ENCODE results near the gene SNRPA. TPM values are rescaled to one million over a fixed set of nuclear protein-coding genes. Genes with fewer than 3 reads are reported as not detected.

Gene SNRPA
- total RNA-seq, 1 donor from 2014 or later, result 112 TPM

DNA sequence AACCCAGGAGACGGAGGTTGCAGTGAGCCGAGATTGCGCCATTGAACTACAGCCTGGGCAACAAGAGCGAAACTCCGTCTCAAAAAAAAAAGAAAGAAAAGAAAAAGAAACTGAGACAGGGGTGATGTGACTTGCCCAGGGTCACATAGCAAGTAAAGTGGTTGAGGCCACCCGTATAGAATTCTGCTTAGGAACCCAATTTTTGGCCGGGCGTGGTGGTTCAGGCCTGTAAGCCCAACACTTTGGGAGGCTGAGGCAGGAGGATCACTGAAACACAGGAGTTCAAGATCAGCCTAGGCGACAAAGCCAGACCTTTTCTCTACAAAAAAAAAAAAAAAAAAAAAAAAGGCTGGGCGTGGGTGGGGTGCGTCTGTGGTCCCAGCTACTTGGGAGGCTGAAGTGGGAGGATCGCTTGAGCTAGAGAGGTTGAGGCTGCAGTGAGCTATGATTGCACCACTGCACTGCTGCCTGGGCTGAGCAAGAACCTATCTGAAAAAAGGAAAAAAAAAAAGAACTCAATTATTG lies 1.3 kb downstream of the SNRPA start:
- Histone ChIP-seq H3F3A (ENCODE audit: low read depth) (peaks cover 13% of the 10 kb centered on the region), H3K79me2 (ENCODE audit: low read depth) (peaks cover 86% of the 10 kb centered on the region)

DNA sequence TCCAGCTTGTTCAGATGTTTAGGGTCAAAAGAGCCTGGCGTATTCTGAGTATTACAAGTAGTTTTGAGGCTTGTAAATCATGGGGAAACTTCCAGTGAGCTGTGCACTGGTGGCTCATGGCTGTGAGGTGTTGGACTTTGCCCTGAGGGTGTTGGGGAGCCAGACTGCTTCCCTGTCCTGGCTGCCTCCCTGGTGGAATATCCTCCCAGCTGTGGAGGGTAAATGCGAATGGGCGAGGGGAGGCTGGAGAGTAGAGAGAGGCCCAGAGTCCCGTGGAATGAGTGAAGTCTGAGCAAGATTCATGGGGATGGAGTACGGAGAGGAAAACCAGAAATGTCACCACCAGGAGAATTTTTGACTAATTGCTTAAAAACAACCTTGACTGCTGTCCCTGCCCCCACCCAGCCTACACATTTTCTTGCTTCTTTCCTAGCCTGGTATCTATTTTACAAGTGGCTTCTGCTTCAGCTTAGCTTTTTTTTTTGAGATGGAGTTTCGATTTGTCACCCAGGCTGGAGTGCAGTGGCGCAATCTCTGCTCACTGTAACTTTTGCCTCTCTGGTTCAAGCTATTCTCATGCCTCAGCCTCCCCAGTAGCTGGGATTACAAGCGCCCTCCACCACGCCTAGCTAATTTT lies 3.7 kb downstream of the SNRPA start:
- Histone ChIP-seq H3K4me1 (peaks cover 19% of the 10 kb centered on the region), H3K36me3 (peaks cover 6% of the 10 kb centered on the region), H3K27ac (peak overlapping the region; percentile 1), H3F3A (ENCODE audit: low read depth) (peaks cover 18% of the 10 kb centered on the region), H3K4me2 (peak overlapping the region; percentile 57), H3K9ac (peak overlapping the region; percentile 37), H3K4me3 (peak overlapping the region; percentile 21), H2AFZ (replicated peaks) (no peak overlapping the region), H4K20me1 (ENCODE audit: low read depth) (peaks cover 66% of the 10 kb centered on the region), H3K27me3 (no peaks in the 10 kb centered on the region), H3K9me3 (ENCODE audit: low read depth) (no peaks in the 10 kb centered on the region), H3K79me2 (ENCODE audit: low read depth) (peaks cover 81% of the 10 kb centered on the region)
- Mint-ChIP-seq H3K9me3 (no peaks in the 10 kb centered on the region), H3K4me3 (peak overlapping the region; percentile 39), H3K36me3 (peaks cover 31% of the 10 kb centered on the region), H3K27ac (no peak overlapping the region), H3K4me1 (peaks cover 43% of the 10 kb centered on the region), H3K27me3 (ENCODE audit: insufficient read depth, low read depth) (peaks cover 5% of the 10 kb centered on the region)
- TF ChIP-seq EZH2 (IDR thresholded peaks at IDR 0.05) (no peak), EZH2phosphoT487 (IDR thresholded peaks at IDR 0.05) (no peak)
- TF ChIP-seq, protein P1, sequence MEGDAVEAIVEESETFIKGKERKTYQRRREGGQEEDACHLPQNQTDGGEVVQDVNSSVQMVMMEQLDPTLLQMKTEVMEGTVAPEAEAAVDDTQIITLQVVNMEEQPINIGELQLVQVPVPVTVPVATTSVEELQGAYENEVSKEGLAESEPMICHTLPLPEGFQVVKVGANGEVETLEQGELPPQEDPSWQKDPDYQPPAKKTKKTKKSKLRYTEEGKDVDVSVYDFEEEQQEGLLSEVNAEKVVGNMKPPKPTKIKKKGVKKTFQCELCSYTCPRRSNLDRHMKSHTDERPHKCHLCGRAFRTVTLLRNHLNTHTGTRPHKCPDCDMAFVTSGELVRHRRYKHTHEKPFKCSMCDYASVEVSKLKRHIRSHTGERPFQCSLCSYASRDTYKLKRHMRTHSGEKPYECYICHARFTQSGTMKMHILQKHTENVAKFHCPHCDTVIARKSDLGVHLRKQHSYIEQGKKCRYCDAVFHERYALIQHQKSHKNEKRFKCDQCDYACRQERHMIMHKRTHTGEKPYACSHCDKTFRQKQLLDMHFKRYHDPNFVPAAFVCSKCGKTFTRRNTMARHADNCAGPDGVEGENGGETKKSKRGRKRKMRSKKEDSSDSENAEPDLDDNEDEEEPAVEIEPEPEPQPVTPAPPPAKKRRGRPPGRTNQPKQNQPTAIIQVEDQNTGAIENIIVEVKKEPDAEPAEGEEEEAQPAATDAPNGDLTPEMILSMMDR (IDR thresholded peaks at IDR 0.05), result no peak
- no peak for DNase-seq (ENCODE audit: low spot score)

More for the DNA sequence above, 1.3 kb downstream of the SNRPA start:
- Mint-ChIP-seq H3K4me3 (peak overlapping the region; percentile 94), H3K4me1 (peaks cover 58% of the 10 kb centered on the region), H3K27ac (no peak overlapping the region), H3K27me3 (ENCODE audit: insufficient read depth, low read depth) (peaks cover 5% of the 10 kb centered on the region), H3K36me3 (peaks cover 25% of the 10 kb centered on the region), H3K9me3 (no peaks in the 10 kb centered on the region)
- Histone ChIP-seq H3K27ac (no peak overlapping the region), H3K27me3 (no peaks in the 10 kb centered on the region), H3K9me3 (ENCODE audit: low read depth) (no peaks in the 10 kb centered on the region), H3K4me1 (peaks cover 26% of the 10 kb centered on the region), H4K20me1 (ENCODE audit: low read depth) (peaks cover 49% of the 10 kb centered on the region), H3K36me3 (no peaks in the 10 kb centered on the region), H3K9ac (peak overlapping the region; percentile 94), H2AFZ (replicated peaks) (no peak overlapping the region), H3K4me2 (peak overlapping the region; percentile 78), H3K4me3 (peak overlapping the region; percentile 59)
- no peak for DNase-seq (ENCODE audit: low spot score)
- TF ChIP-seq EZH2phosphoT487 (IDR thresholded peaks at IDR 0.05) (no peak), EZH2 (IDR thresholded peaks at IDR 0.05) (no peak)
- TF ChIP-seq, protein P1 (IDR thresholded peaks at IDR 0.05), result no peak

DNA sequence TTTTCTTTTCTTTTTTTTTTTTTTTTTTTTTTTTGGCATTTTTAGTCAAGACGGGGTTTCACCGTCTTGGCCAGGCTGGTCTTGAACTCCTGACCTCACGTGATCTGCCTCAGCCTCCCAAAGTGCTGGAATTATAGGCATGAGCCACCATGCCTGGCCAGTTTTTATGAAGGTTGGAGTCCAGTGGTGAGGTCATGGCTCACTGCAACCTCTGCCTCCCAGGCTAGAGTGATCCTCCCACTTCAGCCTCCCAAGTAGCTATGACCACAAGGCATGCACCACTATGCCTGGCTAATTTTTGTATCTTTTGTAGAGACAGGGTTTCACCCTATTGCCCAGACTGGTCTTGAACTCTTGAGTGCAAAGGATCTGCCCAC lies 4.2 kb downstream of the SNRPA start:
- TF ChIP-seq EZH2 (IDR thresholded peaks at IDR 0.05), result no peak
- TF ChIP-seq, protein P1 (IDR thresholded peaks at IDR 0.05), result no peak
- TF ChIP-seq EZH2phosphoT487 (IDR thresholded peaks at IDR 0.05), result no peak
- peaks cover 6% of the 10 kb centered on the region for H3K36me3 ChIP-seq
- peak overlapping the region; percentile 25 for H3K4me2 ChIP-seq
- no peak for DNase-seq (ENCODE audit: low spot score)
- H3K27me3 ChIP-seq, result no peaks in the 10 kb centered on the region
- peaks cover 38% of the 10 kb centered on the region for H3K4me1 Mint-ChIP-seq
- peaks cover 80% of the 10 kb centered on the region for H3K79me2 ChIP-seq (ENCODE audit: low read depth)
- H3K27me3 Mint-ChIP-seq (ENCODE audit: insufficient read depth, low read depth), result peaks cover 5% of the 10 kb centered on the region
- H3K4me3 ChIP-seq, result no peak overlapping the region
- peaks cover 35% of the 10 kb centered on the region for H3K36me3 Mint-ChIP-seq
- H3K27ac ChIP-seq, result no peak overlapping the region
- no peak overlapping the region for H3K4me3 Mint-ChIP-seq
- H3K27ac Mint-ChIP-seq, result no peak overlapping the region
- H3K9ac ChIP-seq, result no peak overlapping the region
- no peaks in the 10 kb centered on the region for H3K9me3 Mint-ChIP-seq
- H3F3A ChIP-seq (ENCODE audit: low read depth), result peaks cover 20% of the 10 kb centered on the region
- H3K9me3 ChIP-seq (ENCODE audit: low read depth), result no peaks in the 10 kb centered on the region
- H4K20me1 ChIP-seq (ENCODE audit: low read depth), result peaks cover 71% of the 10 kb centered on the region
- H3K4me1 ChIP-seq, result peaks cover 18% of the 10 kb centered on the region
- no peak overlapping the region for H2AFZ ChIP-seq (replicated peaks)
